HepG2 (cell line): ENCODE measurements around the gene PTPRC.

Source experiments
- EP300 ChIP-seq, 3 experiments: sonication (generic) in 1 of 3; formaldehyde crosslinking in 1 of 3; IDR thresholded peaks; 2 replicates each; pipeline versions ENCODE4 v1.5.1 to v1.6.1; 2011 to 2020; ENCODE audit warnings: low read depth in 2 of 3, low read length in 2 of 3, borderline replicate concordance in 1 of 3, improper control_type of control experiment in 1 of 3, mild to moderate bottlenecking in 1 of 3, missing genetic modification reagents in 1 of 3, moderate library complexity in 1 of 3
- ESRRA ChIP-seq: sonication (generic); formaldehyde crosslinking; IDR thresholded peaks from 2 replicates; pipeline ENCODE4 v1.5.1; 2020; ENCODE audit warnings: mild to moderate bottlenecking, low read depth, missing genetic modification reagents
- ETS1 ChIP-seq: sonication (generic); formaldehyde crosslinking; IDR thresholded peaks from 2 replicates; pipeline ENCODE4 v1.4.0; 2020; ENCODE audit warnings: missing genetic modification reagents
- JUN ChIP-seq: sonication (generic); formaldehyde crosslinking; IDR thresholded peaks from 2 replicates; pipeline ENCODE4 v1.4.0; 2020; ENCODE audit warnings: mild to moderate bottlenecking, missing genetic modification reagents
- MYC ChIP-seq: sonication (generic); formaldehyde crosslinking; IDR thresholded peaks from 2 replicates; pipeline ENCODE4 v1.9.0; 2021; ENCODE audit warnings: missing genetic modification reagents, borderline replicate concordance
- NCOA5 ChIP-seq: sonication (generic); formaldehyde crosslinking; IDR thresholded peaks from 2 replicates; pipeline ENCODE4 v1.4.0; 2020; ENCODE audit warnings: missing genetic modification reagents
- POLR2AphosphoS5 ChIP-seq: IDR thresholded peaks from 2 replicates; pipeline ENCODE4 v1.6.1; 2012; ENCODE audit warnings: low read depth, low read length
- SIN3A ChIP-seq: IDR thresholded peaks from 2 replicates; pipeline ENCODE4 v1.6.1; 2011; ENCODE audit warnings: low read depth, mild to moderate bottlenecking, control low read depth, low read length, borderline replicate concordance
- TCF7 ChIP-seq: sonication (generic); IDR thresholded peaks from 2 replicates; pipeline ENCODE4 v1.6.1; 2016; ENCODE audit warnings: antibody characterized with exemption, low read depth
- ZNF720 ChIP-seq: sonication (generic); formaldehyde crosslinking; IDR thresholded peaks from 2 replicates; pipeline ENCODE4 v1.4.0; 2020; ENCODE audit warnings: missing genetic modification reagents
- ZZZ3 ChIP-seq: sonication (generic); formaldehyde crosslinking; IDR thresholded peaks from 2 replicates; pipeline ENCODE4 v1.4.0; 2020; ENCODE audit warnings: missing genetic modification reagents, mild to moderate bottlenecking, borderline replicate concordance
- TF ChIP-seq, protein P1 (sequence below): sonication (generic); formaldehyde crosslinking; IDR thresholded peaks from 2 replicates; pipeline ENCODE4 v1.4.0; 2020; ENCODE audit warnings: mild to moderate bottlenecking, missing genetic modification reagents
- TF ChIP-seq, protein P2 (sequence below): sonication (generic); formaldehyde crosslinking; IDR thresholded peaks from 2 replicates; pipeline ENCODE4 v1.5.0; 2020; ENCODE audit warnings: mild to moderate bottlenecking, missing genetic modification reagents, moderate library complexity

GRCh38 chr1:198682850-198683249 is 44.0 kb downstream of the PTPRC start:
- TF ChIP-seq MYC, result no peak
- TF ChIP-seq ZNF720 (CRISPR knock-in tag), result no peak
- TF ChIP-seq ESRRA, result no peak
- no peak for TF ChIP-seq POLR2AphosphoS5
- TF ChIP-seq SIN3A, result no peak
- TF ChIP-seq NCOA5 (CRISPR knock-in tag), result no peak
- TF ChIP-seq TCF7, result no peak
- no peak for TF ChIP-seq EP300 (IDR thresholded peaks at IDR 0.05; ENCODE audit: low read depth in 2 of 2, low read length in 2 of 2)
- TF ChIP-seq EP300 (CRISPR knock-in tag; IDR thresholded peaks at IDR 0.05; ENCODE audit: borderline replicate concordance), result no peak
- TF ChIP-seq, protein P1, sequence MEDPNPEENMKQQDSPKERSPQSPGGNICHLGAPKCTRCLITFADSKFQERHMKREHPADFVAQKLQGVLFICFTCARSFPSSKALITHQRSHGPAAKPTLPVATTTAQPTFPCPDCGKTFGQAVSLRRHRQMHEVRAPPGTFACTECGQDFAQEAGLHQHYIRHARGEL (CRISPR knock-in tag), result no peak
- no peak for TF ChIP-seq ZZZ3
- TF ChIP-seq JUN (CRISPR knock-in tag), result no peak
- no peak for TF ChIP-seq ETS1 (CRISPR knock-in tag)
- TF ChIP-seq, protein P2, sequence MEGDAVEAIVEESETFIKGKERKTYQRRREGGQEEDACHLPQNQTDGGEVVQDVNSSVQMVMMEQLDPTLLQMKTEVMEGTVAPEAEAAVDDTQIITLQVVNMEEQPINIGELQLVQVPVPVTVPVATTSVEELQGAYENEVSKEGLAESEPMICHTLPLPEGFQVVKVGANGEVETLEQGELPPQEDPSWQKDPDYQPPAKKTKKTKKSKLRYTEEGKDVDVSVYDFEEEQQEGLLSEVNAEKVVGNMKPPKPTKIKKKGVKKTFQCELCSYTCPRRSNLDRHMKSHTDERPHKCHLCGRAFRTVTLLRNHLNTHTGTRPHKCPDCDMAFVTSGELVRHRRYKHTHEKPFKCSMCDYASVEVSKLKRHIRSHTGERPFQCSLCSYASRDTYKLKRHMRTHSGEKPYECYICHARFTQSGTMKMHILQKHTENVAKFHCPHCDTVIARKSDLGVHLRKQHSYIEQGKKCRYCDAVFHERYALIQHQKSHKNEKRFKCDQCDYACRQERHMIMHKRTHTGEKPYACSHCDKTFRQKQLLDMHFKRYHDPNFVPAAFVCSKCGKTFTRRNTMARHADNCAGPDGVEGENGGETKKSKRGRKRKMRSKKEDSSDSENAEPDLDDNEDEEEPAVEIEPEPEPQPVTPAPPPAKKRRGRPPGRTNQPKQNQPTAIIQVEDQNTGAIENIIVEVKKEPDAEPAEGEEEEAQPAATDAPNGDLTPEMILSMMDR (CRISPR knock-in tag), result no peak
